ENCODE results near the gene SERPINE1. TPM values are rescaled to one million over a fixed set of nuclear protein-coding genes. Genes with fewer than 3 reads are reported as not detected.

The SERPINE1 gene
- total and polyA plus RNA-seq, 2 of the 8 experiments (the other 6 are each of a cell fraction or from before 2014, with no cell fraction given) = 3.7 to 5.6 TPM

DNA sequence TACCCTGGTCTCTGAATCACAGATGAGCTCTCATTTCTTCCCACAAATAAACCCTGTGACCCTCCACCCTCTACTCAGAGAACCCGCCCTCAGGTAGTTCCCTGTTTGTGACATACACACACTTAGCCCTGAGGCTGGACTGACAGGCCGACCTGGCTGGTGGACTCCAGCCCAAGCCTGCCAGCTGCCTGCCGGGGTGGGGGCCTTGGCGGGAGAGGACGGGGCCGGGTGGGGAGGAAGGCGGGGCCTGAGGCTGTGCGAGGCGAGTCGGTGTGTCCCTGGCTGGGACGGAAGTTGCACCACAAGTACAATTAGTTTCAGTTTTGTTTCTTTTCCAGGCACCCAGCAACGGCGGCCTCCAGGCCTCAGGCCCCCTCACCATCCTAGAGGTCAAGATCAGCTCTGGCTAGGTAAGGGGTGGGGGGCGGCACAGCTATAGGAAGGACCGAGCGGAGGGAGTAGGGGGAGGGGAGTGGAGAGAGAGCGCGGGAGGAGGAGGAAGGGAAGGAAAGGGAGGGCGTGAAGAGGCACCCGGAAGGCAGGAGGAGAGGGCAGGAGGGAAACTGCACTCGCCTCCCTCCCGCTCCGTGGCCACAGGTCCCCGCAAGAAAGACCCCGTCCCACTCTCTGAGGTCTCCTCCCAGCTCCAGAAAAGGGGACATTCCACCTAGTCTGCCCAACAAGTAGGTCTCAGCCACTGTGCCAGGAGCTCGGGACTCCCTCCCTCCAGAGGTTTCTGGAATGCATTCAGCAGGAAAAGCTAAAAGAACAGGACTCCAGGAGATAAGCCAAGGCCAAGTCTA, 41.5 kb upstream of the SERPINE1 start, which contains the start of gene TRIM56 (continued):
- TF ChIP-seq KDM4A (IDR thresholded peaks at IDR 0.05; ENCODE audit: low read depth, low read length, severe bottlenecking) = peak; percentile 49
- peak; percentile 52; the same call in 1 of the 2 replicates for TF ChIP-seq PHF8 (conservative IDR thresholded peaks at IDR 0.05; ENCODE audit: low read depth, low read length)
- TF ChIP-seq TBP (IDR thresholded peaks at IDR 0.05; ENCODE audit: low read depth, low read length) = 0 out of 2 replicates have a peak, but pooled peaks have one; percentile 8
- TF ChIP-seq ASH2L (IDR thresholded peaks at IDR 0.05; ENCODE audit: low read length) = peak; percentile 96
- no peak for TF ChIP-seq SIX5 (IDR thresholded peaks at IDR 0.05; ENCODE audit: low read depth, low read length)
- TF ChIP-seq CTBP2 (IDR thresholded peaks at IDR 0.05; ENCODE audit: borderline replicate concordance, insufficient read depth, insufficient read length, low read length) = peak; percentile 54

All from H1 (cell line).